Measurements from ENCODE around the gene TMEM209.

The TMEM209 gene

GRCh38 chr7:130160023-130160422 is 45.2 kb downstream of the TMEM209 start:
- Histone ChIP-seq H3K4me1 (ENCODE audit: control insufficient read depth, insufficient read depth, low read length) (no peaks in the 10 kb centered on the region), H3K9me3 (ENCODE audit: control insufficient read depth, low read length) (peaks cover 2% of the 10 kb centered on the region), H3K27me3 (replicated peaks; ENCODE audit: control insufficient read depth, insufficient read depth, low read length) (no peaks in the 10 kb centered on the region), H3K4me3 (ENCODE audit: low read length) (no peak overlapping the region), H3K36me3 (ENCODE audit: control insufficient read depth, insufficient read depth, low read length, severe bottlenecking) (peaks cover 46% of the 10 kb centered on the region), H3K9ac (ENCODE audit: low read length) (no peak overlapping the region)
- DNase-seq (ENCODE audit: low read depth), result no peak

DNA sequence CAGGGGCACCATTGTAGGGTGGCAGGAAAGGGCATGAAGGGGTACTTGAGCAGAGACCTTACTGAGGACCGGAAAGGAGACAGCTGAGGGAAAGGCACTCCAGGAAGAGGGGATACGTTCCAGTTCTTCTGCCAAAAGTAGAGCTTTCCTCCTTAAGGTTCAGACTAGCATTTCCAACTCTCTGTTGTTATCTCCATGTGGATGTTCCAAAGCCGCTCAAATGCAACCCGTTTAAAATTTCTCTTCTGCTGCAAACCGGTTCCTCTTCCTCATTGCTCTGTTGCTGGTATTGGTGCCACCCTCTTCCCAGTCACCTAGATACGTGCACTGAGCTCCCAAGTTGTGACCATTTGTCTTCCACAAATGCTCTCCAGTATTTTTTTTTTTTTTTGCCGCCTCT is 47.5 kb downstream of the TMEM209 start:
- Histone ChIP-seq H3K4me1 (ENCODE audit: control insufficient read depth, insufficient read depth, low read length) (peaks cover 11% of the 10 kb centered on the region), H3K9ac (ENCODE audit: low read length) (no peak overlapping the region), H3K4me3 (ENCODE audit: low read length) (no peak overlapping the region), H3K36me3 (ENCODE audit: control insufficient read depth, insufficient read depth, low read length, severe bottlenecking) (peaks cover 25% of the 10 kb centered on the region), H3K27me3 (replicated peaks; ENCODE audit: control insufficient read depth, insufficient read depth, low read length) (no peaks in the 10 kb centered on the region), H3K9me3 (ENCODE audit: control insufficient read depth, low read length) (peaks cover 2% of the 10 kb centered on the region)
- no peak for DNase-seq (ENCODE audit: low read depth)

GRCh38 chr7:130156140-130156539 is 49.1 kb downstream of the TMEM209 start:
- Histone ChIP-seq H3K4me1 (ENCODE audit: control insufficient read depth, insufficient read depth, low read length) (peaks cover 12% of the 10 kb centered on the region), H3K36me3 (ENCODE audit: control insufficient read depth, insufficient read depth, low read length, severe bottlenecking) (peaks cover 13% of the 10 kb centered on the region), H3K9me3 (ENCODE audit: control insufficient read depth, low read length) (peaks cover 2% of the 10 kb centered on the region), H3K9ac (ENCODE audit: low read length) (no peak overlapping the region), H3K4me3 (ENCODE audit: low read length) (no peak overlapping the region), H3K27me3 (replicated peaks; ENCODE audit: control insufficient read depth, insufficient read depth, low read length) (no peaks in the 10 kb centered on the region)
- DNase-seq (ENCODE audit: low read depth), result no peak

DNA sequence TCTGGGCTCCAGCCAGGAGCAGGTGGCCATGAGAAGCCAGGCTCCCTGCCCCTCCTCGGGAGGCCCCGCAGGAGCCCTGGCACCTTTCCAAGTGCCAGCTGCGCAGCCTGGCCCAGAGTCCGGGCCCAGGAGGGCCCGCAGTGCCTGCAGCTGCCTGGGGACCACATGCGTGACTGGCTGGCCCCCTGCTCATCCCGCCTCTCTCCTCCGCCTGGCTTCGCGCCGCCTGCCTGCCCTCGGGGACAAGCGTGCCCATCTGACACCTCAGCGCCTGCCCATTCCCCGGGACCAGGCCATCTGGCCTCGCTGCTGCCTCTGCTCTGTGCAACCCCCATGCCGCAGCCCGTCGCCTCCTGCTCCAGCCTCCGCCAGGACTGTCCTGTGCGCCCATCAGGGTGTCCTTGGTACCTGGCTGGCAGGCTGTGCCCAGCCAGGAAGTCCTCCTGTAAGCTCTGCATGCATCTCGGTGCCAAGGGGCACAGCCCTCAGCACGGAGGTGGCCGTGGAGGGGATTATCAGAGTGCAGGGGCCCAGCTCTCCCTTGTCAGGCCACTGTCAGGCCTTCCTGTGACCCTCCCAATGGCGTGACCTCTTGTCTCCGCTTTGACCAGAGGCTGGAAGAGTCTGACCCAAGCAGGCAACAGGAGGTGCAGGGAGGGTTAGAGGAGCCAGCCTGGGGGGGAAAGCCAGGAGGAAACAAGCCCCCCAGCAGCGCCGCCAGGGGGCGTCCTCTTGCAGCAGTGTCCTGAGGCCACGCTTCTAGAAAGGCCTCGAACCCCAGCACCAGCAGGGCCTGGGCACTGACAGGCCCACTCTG is 50.5 kb downstream of the TMEM209 start:
- no peak for DNase-seq (ENCODE audit: low read depth)
- Histone ChIP-seq H3K36me3 (ENCODE audit: control insufficient read depth, insufficient read depth, low read length, severe bottlenecking) (peaks cover 3% of the 10 kb centered on the region), H3K9me3 (ENCODE audit: control insufficient read depth, low read length) (peaks cover 2% of the 10 kb centered on the region), H3K9ac (ENCODE audit: low read length) (no peak overlapping the region), H3K27me3 (replicated peaks; ENCODE audit: control insufficient read depth, insufficient read depth, low read length) (no peaks in the 10 kb centered on the region), H3K4me1 (ENCODE audit: control insufficient read depth, insufficient read depth, low read length) (peaks cover 12% of the 10 kb centered on the region), H3K4me3 (ENCODE audit: low read length) (no peak overlapping the region)

- Histone ChIP-seq H3K27me3 (replicated peaks; ENCODE audit: control insufficient read depth, insufficient read depth, low read length) (no peaks in the 10 kb centered on the region), H3K4me1 (ENCODE audit: control insufficient read depth, insufficient read depth, low read length) (peaks cover 12% of the 10 kb centered on the region), H3K9ac (ENCODE audit: low read length) (no peak overlapping the region), H3K36me3 (ENCODE audit: control insufficient read depth, insufficient read depth, low read length, severe bottlenecking) (no peaks in the 10 kb centered on the region), H3K4me3 (ENCODE audit: low read length) (no peak overlapping the region), H3K9me3 (ENCODE audit: control insufficient read depth, low read length) (peaks cover 2% of the 10 kb centered on the region)
- DNase-seq (ENCODE audit: low read depth), result no peak
Observed at GRCh38 chr7:130154131-130154500, 51.1 kb downstream of the TMEM209 start.

DNA sequence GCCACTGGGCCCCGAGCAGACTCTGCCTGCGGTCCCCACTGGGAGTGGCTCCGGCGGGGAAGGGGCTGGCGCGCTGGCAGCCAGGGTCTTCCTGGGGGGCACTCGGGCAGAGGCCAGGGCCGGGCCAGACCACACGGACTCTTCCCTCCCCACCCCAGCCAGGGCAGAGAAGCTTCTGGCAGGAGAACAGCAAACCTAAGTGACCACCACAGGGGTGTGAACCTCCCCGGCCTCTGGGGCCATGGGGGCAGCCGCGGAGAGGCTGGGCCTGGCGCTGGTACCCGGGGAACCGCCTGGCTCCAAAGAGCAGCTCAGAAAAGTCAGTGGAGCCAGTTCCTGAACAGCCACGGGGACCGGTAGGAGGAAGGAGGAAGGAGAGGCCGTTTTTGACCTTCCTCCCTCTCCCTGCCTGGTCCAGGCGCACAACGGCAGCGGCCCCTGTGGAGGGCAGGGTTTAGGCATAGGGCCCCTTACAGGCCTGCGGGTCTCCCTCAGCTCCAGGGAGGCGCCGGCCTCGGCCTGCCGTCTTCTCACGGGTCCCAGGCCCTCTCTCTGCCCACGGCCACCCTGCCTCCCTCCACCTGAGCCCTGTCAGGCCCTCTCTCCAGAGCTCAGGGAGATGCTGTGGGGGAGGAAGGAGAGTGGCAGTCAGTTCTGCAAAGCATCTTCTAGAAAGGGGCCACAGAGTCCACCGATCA is 51.8 kb downstream of the TMEM209 start:
- H3K36me3 ChIP-seq (ENCODE audit: control insufficient read depth, insufficient read depth, low read length, severe bottlenecking), result no peaks in the 10 kb centered on the region
- peak overlapping the region; percentile 38 for H3K4me3 ChIP-seq (ENCODE audit: low read length)
- peaks cover 2% of the 10 kb centered on the region for H3K9me3 ChIP-seq (ENCODE audit: control insufficient read depth, low read length)
- peaks cover 12% of the 10 kb centered on the region for H3K4me1 ChIP-seq (ENCODE audit: control insufficient read depth, insufficient read depth, low read length)
- no peaks in the 10 kb centered on the region for H3K27me3 ChIP-seq (replicated peaks; ENCODE audit: control insufficient read depth, insufficient read depth, low read length)
- no peak for DNase-seq (ENCODE audit: low read depth)
- peak overlapping the region; percentile 71 for H3K9ac ChIP-seq (ENCODE audit: low read length)

GRCh38 chr7:130152493-130153210 is 52.6 kb downstream of the TMEM209 start:
- H3K4me3 ChIP-seq (ENCODE audit: low read length), result peak overlapping the region; percentile 38
- H3K9ac ChIP-seq (ENCODE audit: low read length), result peak overlapping the region; percentile 71
- no peaks in the 10 kb centered on the region for H3K27me3 ChIP-seq (replicated peaks; ENCODE audit: control insufficient read depth, insufficient read depth, low read length)
- no peaks in the 10 kb centered on the region for H3K36me3 ChIP-seq (ENCODE audit: control insufficient read depth, insufficient read depth, low read length, severe bottlenecking)
- H3K4me1 ChIP-seq (ENCODE audit: control insufficient read depth, insufficient read depth, low read length), result peaks cover 12% of the 10 kb centered on the region
- no peak for DNase-seq (ENCODE audit: low read depth)
- peaks cover 2% of the 10 kb centered on the region for H3K9me3 ChIP-seq (ENCODE audit: control insufficient read depth, low read length)

- peaks cover 2% of the 10 kb centered on the region for H3K9me3 ChIP-seq (ENCODE audit: control insufficient read depth, low read length)
- peak; percentile 53 for DNase-seq (ENCODE audit: low read depth)
- no peaks in the 10 kb centered on the region for H3K27me3 ChIP-seq (replicated peaks; ENCODE audit: control insufficient read depth, insufficient read depth, low read length)
- no peaks in the 10 kb centered on the region for H3K36me3 ChIP-seq (ENCODE audit: control insufficient read depth, insufficient read depth, low read length, severe bottlenecking)
- no peak overlapping the region for H3K9ac ChIP-seq (ENCODE audit: low read length)
- H3K4me1 ChIP-seq (ENCODE audit: control insufficient read depth, insufficient read depth, low read length), result peaks cover 12% of the 10 kb centered on the region
- no peak overlapping the region for H3K4me3 ChIP-seq (ENCODE audit: low read length)
Observed at GRCh38 chr7:130151591-130152492, 53.4 kb downstream of the TMEM209 start.

DNA sequence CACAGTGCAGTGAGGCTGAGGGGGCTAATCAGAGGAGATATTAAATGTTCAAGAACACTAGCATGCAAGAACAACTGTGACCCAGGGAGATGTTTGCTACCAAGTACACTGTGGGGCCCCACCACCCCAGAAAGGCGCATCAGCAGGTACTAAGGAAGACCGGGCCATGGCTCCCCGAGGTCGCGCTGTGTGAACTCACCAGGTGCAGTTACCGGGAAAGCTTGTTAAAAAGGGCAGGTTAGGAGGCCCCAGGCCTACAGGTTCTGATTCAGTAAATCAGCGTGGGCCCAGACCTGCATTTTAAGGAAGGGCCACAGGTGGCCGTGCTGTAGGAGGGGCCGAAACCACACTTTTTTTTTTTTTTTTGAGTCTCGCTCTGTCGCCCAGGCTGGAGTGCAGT is 54.6 kb downstream of the TMEM209 start:
- no peak for DNase-seq (ENCODE audit: low read depth)
- H3K27me3 ChIP-seq (replicated peaks; ENCODE audit: control insufficient read depth, insufficient read depth, low read length), result no peaks in the 10 kb centered on the region
- H3K4me1 ChIP-seq (ENCODE audit: control insufficient read depth, insufficient read depth, low read length), result peaks cover 12% of the 10 kb centered on the region
- H3K4me3 ChIP-seq (ENCODE audit: low read length), result no peak overlapping the region
- no peaks in the 10 kb centered on the region for H3K9me3 ChIP-seq (ENCODE audit: control insufficient read depth, low read length)
- no peaks in the 10 kb centered on the region for H3K36me3 ChIP-seq (ENCODE audit: control insufficient read depth, insufficient read depth, low read length, severe bottlenecking)
- no peak overlapping the region for H3K9ac ChIP-seq (ENCODE audit: low read length)

DNA sequence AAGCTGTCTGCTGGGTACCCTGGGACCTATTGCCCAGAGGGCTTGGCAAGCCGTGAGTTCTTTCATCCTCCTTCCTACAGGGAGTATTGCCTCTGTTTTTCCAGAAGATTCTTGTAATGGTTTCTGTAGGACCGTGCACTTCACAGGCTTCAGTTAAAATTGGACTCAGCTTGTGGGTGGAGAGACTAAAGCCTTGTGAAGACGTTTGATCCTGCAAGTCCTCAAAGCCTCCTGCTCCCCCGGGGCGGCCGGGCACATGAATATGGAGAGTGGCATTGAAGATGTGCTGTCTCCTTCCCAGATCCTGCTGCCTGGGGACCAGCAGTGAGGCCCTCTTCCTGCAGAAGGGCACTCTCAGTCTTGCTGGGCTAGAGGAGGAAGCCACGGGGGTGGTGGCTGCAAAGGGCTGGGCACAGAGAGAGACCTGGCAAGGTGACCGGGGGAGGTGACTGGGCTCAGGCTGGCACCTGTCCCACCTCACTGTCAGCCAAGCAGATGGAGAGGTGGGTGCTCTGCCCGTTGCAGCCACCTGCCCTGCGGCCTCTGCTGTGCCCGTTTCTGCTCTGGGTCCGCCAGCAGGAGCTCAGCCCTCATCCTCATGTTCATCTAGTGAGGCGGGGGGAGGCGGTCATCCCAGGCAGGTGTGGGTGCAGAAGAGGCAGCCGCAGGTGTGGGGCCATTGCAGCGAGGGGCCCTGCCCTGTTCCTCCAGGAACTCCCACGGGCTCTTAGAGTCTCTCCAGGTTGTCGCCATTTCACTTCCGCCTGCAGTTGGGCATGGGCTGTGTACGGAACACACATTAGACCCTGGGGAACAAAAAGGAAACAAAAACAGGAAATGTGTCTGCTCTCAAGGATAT is 55.7 kb downstream of the TMEM209 start:
- peaks cover 18% of the 10 kb centered on the region for H3K4me1 ChIP-seq (ENCODE audit: control insufficient read depth, insufficient read depth, low read length)
- no peak for DNase-seq (ENCODE audit: low read depth)

More for the DNA sequence above, 55.7 kb downstream of the TMEM209 start:
- H3K4me3 ChIP-seq (ENCODE audit: low read length), result no peak overlapping the region
- H3K27me3 ChIP-seq (replicated peaks; ENCODE audit: control insufficient read depth, insufficient read depth, low read length), result no peaks in the 10 kb centered on the region
- H3K36me3 ChIP-seq (ENCODE audit: control insufficient read depth, insufficient read depth, low read length, severe bottlenecking), result no peaks in the 10 kb centered on the region
- no peaks in the 10 kb centered on the region for H3K9me3 ChIP-seq (ENCODE audit: control insufficient read depth, low read length)
- no peak overlapping the region for H3K9ac ChIP-seq (ENCODE audit: low read length)
